ENCODE data around the gene RUNX2. TPM values are rescaled to one million over a fixed set of nuclear protein-coding genes. Genes with fewer than 3 reads are reported as not detected.
A peak's percentile ranks its signal among the peaks of the same experiment; 100 is the strongest.

The RUNX2 gene
- total and polyA plus RNA-seq, 2 experiments from 2014 or later, result 4.4 to 5.2 TPM

GRCh38 chr6:45698046-45698445 lies 369.9 kb downstream of the RUNX2 start:
- no peak for TF ChIP-seq EZH2phosphoT487 (IDR thresholded peaks at IDR 0.05; ENCODE audit: insufficient read depth, low read depth)
- TF ChIP-seq EZH2 (IDR thresholded peaks at IDR 0.05; ENCODE audit: insufficient read depth, poor library complexity, severe bottlenecking), result no peak
- Histone ChIP-seq H3K9me2 (ENCODE audit: insufficient read depth) (no peaks in the 10 kb centered on the region), H3K36me3 (ENCODE audit: low read depth) (no peaks in the 10 kb centered on the region), H3K4me3 (no peak overlapping the region), H3K4me1 (ENCODE audit: insufficient read depth) (peaks cover 33% of the 10 kb centered on the region), H3K79me2 (ENCODE audit: insufficient read depth) (no peaks in the 10 kb centered on the region), H3K9ac (peak overlapping the region; percentile 68), H4K20me1 (ENCODE audit: insufficient read depth) (no peaks in the 10 kb centered on the region), H3K27me3 (replicated peaks; ENCODE audit: insufficient read depth) (no peaks in the 10 kb centered on the region), H3K9me3 (ENCODE audit: low read depth) (no peaks in the 10 kb centered on the region), H3F3A (ENCODE audit: insufficient read depth) (peaks cover 39% of the 10 kb centered on the region), H3K4me2 (ENCODE audit: unreplicated experiment) (peak overlapping the region; percentile 71), H2AFZ (peak overlapping the region; percentile 30; the same call in 1 of the 2 replicates), H3K27ac (peak overlapping the region; percentile 95)
- DNase-seq, result peak; percentile 75
- WGBS, 2 experiments (ENCODE audit: low coverage in 1 of 2, low lambda C conversion rate in 2 of 2, missing lambda C conversion rate in 2 of 2), result 4 to 6% methylated on average over 2 of the region's 2 CpGs
- in situ Hi-C loops (cut with MboI), result no loop called here

GRCh38 chr6:45699663-45700062 lies 371.5 kb downstream of the RUNX2 start:
- no peak overlapping the region for H3K27ac ChIP-seq
- no peaks in the 10 kb centered on the region for H3K9me3 ChIP-seq (ENCODE audit: low read depth)
- no peaks in the 10 kb centered on the region for H3K9me2 ChIP-seq (ENCODE audit: insufficient read depth)
- in situ Hi-C loops (cut with MboI), result loop anchor here (25.0 kb wide), 2 partner anchors 262 to 1212 kb away; no protein-coding TSS in a partner anchor
- peaks cover 48% of the 10 kb centered on the region for H3F3A ChIP-seq (ENCODE audit: insufficient read depth)
- TF ChIP-seq EZH2 (IDR thresholded peaks at IDR 0.05; ENCODE audit: insufficient read depth, poor library complexity, severe bottlenecking), result no peak
- TF ChIP-seq EZH2phosphoT487 (IDR thresholded peaks at IDR 0.05; ENCODE audit: insufficient read depth, low read depth), result no peak
- H2AFZ ChIP-seq, result no peak overlapping the region
- H3K36me3 ChIP-seq (ENCODE audit: low read depth), result no peaks in the 10 kb centered on the region
- no peaks in the 10 kb centered on the region for H3K79me2 ChIP-seq (ENCODE audit: insufficient read depth)
- no peaks in the 10 kb centered on the region for H4K20me1 ChIP-seq (ENCODE audit: insufficient read depth)
- WGBS, 2 experiments (ENCODE audit: low coverage in 1 of 2, low lambda C conversion rate in 2 of 2, missing lambda C conversion rate in 2 of 2), result 96% methylated on average over 3 of the region's 3 CpGs
- no peak overlapping the region for H3K4me3 ChIP-seq
- DNase-seq, result no peak
- peaks cover 49% of the 10 kb centered on the region for H3K4me1 ChIP-seq (ENCODE audit: insufficient read depth)
- no peak overlapping the region for H3K9ac ChIP-seq
- H3K27me3 ChIP-seq (replicated peaks; ENCODE audit: insufficient read depth), result no peaks in the 10 kb centered on the region
- no peak overlapping the region for H3K4me2 ChIP-seq (ENCODE audit: unreplicated experiment)

GRCh38 chr6:45702849-45703739 lies 375.0 kb downstream of the RUNX2 start:
- Histone ChIP-seq H3K36me3 (ENCODE audit: low read depth) (no peaks in the 10 kb centered on the region), H3K27ac (peak overlapping the region; percentile 60), H3K4me2 (ENCODE audit: unreplicated experiment) (peak overlapping the region; percentile 25), H2AFZ (no peak overlapping the region), H3K79me2 (ENCODE audit: insufficient read depth) (no peaks in the 10 kb centered on the region), H3K9ac (peak overlapping the region; percentile 37), H3K9me2 (ENCODE audit: insufficient read depth) (no peaks in the 10 kb centered on the region), H3F3A (ENCODE audit: insufficient read depth) (peaks cover 32% of the 10 kb centered on the region), H3K27me3 (replicated peaks; ENCODE audit: insufficient read depth) (no peaks in the 10 kb centered on the region), H3K9me3 (ENCODE audit: low read depth) (no peaks in the 10 kb centered on the region), H3K4me3 (0 out of 2 replicates have a peak overlapping the region, but pooled peaks have one; percentile 2), H4K20me1 (ENCODE audit: insufficient read depth) (no peaks in the 10 kb centered on the region), H3K4me1 (ENCODE audit: insufficient read depth) (peaks cover 32% of the 10 kb centered on the region)
- peak; percentile 80 for DNase-seq
- WGBS, 2 experiments (ENCODE audit: low coverage in 1 of 2, low lambda C conversion rate in 2 of 2, missing lambda C conversion rate in 2 of 2), result 25 to 29% methylated on average over 4 of the region's 4 CpGs
- TF ChIP-seq EZH2 (IDR thresholded peaks at IDR 0.05; ENCODE audit: insufficient read depth, poor library complexity, severe bottlenecking) (no peak), EZH2phosphoT487 (IDR thresholded peaks at IDR 0.05; ENCODE audit: insufficient read depth, low read depth) (no peak)
- in situ Hi-C loops (cut with MboI), result loop anchor here (25.0 kb wide), 2 partner anchors 266 to 1216 kb away; no protein-coding TSS in a partner anchor

- peak; percentile 40 for DNase-seq
- no peak for TF ChIP-seq EZH2phosphoT487 (IDR thresholded peaks at IDR 0.05; ENCODE audit: insufficient read depth, low read depth)
- TF ChIP-seq EZH2 (IDR thresholded peaks at IDR 0.05; ENCODE audit: insufficient read depth, poor library complexity, severe bottlenecking), result no peak
- 0 out of 2 replicates have a peak overlapping the region, but pooled peaks have one; percentile 23 for H2AFZ ChIP-seq
- no peaks in the 10 kb centered on the region for H3K9me2 ChIP-seq (ENCODE audit: insufficient read depth)
- peaks cover 25% of the 10 kb centered on the region for H3K4me1 ChIP-seq (ENCODE audit: insufficient read depth)
- no peak overlapping the region for H3K9ac ChIP-seq
- no peaks in the 10 kb centered on the region for H3K27me3 ChIP-seq (replicated peaks; ENCODE audit: insufficient read depth)
- no peak overlapping the region for H3K4me2 ChIP-seq (ENCODE audit: unreplicated experiment)
- no peaks in the 10 kb centered on the region for H3K79me2 ChIP-seq (ENCODE audit: insufficient read depth)
- no peaks in the 10 kb centered on the region for H3K36me3 ChIP-seq (ENCODE audit: low read depth)
- H3K27ac ChIP-seq, result no peak overlapping the region
- 91 to 99% methylated on average over 3 of the region's 3 CpGs for WGBS, 2 experiments (ENCODE audit: low coverage in 1 of 2, low lambda C conversion rate in 2 of 2, missing lambda C conversion rate in 2 of 2)
- H3K9me3 ChIP-seq (ENCODE audit: low read depth), result no peaks in the 10 kb centered on the region
- peaks cover 21% of the 10 kb centered on the region for H3F3A ChIP-seq (ENCODE audit: insufficient read depth)
- no peak overlapping the region for H3K4me3 ChIP-seq
- H4K20me1 ChIP-seq (ENCODE audit: insufficient read depth), result no peaks in the 10 kb centered on the region
- in situ Hi-C loops (cut with MboI), result loop anchor here (25.0 kb wide), 2 partner anchors 267 to 1217 kb away; no protein-coding TSS in a partner anchor
These were observed 376.1 kb downstream of the RUNX2 start for GRCh38 chr6:45704056-45704800.
